DOHH2 (cell line): ENCODE results near the gene NEK10.

Source experiments
- H3F3A ChIP-seq: fragments of 200-600 bp; sonication (generic), shearing (Covaris generic); 2 replicates; pipeline ENCODE4 v1.6.0; 2016; ENCODE audit warnings: antibody characterized with exemption, mild to moderate bottlenecking; ENCODE audit not compliant: control insufficient read depth, insufficient read depth
- H3K27ac ChIP-seq: fragments of 200-600 bp; sonication (generic); 2 replicates; pipeline ENCODE4 v1.5.1; 2014; ENCODE audit warnings: low read depth, mild to moderate bottlenecking, low read length, moderate library complexity
- H3K27me3 ChIP-seq: fragments of 200-600 bp; sonication (generic); 2 replicates; pipeline ENCODE4 v1.6.1; 2014; ENCODE audit warnings: mild to moderate bottlenecking, low read length, mixed read lengths; ENCODE audit not compliant: control insufficient read depth
- H3K36me3 ChIP-seq: fragments of 200-600 bp; sonication (generic); 2 replicates; pipeline ENCODE4 v1.6.1; 2014; ENCODE audit warnings: mild to moderate bottlenecking, low read length, moderate library complexity, mixed read lengths; ENCODE audit not compliant: control insufficient read depth
- H3K4me1 ChIP-seq: fragments of 200-600 bp; sonication (generic); 2 replicates; pipeline ENCODE4 v1.6.1; 2014; ENCODE audit warnings: mild to moderate bottlenecking, low read length, mixed read lengths; ENCODE audit not compliant: control insufficient read depth
- H3K4me2 ChIP-seq: fragments of 200-600 bp; sonication (generic); 2 replicates; pipeline ENCODE4 v1.6.0; 2014; ENCODE audit warnings: mild to moderate bottlenecking, low read length, moderate library complexity
- H3K4me3 ChIP-seq: fragments of 200-600 bp; sonication (generic); 2 replicates; pipeline ENCODE4 v1.5.1; 2014; ENCODE audit warnings: mild to moderate bottlenecking, low read length, mixed read lengths
- H3K79me2 ChIP-seq: fragments of 200-600 bp; sonication (generic); 2 replicates; pipeline ENCODE4 v1.6.1; 2014; ENCODE audit warnings: mild to moderate bottlenecking, low read length, mixed read lengths; ENCODE audit not compliant: control insufficient read depth
- H3K9me2 ChIP-seq: fragments of 200-600 bp; sonication (generic); replicated peaks from 2 replicates; pipeline ENCODE4 v1.6.1; 2014; ENCODE audit warnings: mild to moderate bottlenecking, low read length, mixed read lengths; ENCODE audit not compliant: control insufficient read depth
- H3K9me3 ChIP-seq: fragments of 200-600 bp; sonication (generic); 2 replicates; pipeline ENCODE4 v1.6.1; 2014; ENCODE audit warnings: antibody characterized with exemption, low read length, mixed read lengths; ENCODE audit not compliant: control insufficient read depth, insufficient read depth
- H4K20me1 ChIP-seq: fragments of 200-600 bp; sonication (generic); 2 replicates; pipeline ENCODE4 v1.6.0; 2014; ENCODE audit warnings: low read depth, mild to moderate bottlenecking, antibody characterized with exemption, low read length, moderate library complexity; ENCODE audit not compliant: control insufficient read depth, insufficient read depth
- CTCF ChIP-seq: fragments of 200-600 bp; sonication (generic); IDR thresholded peaks from one replicate; pipeline ENCODE4 v1.5.1; 2014; ENCODE audit warnings: antibody characterized with exemption, mild to moderate bottlenecking, low read depth, low read length; ENCODE audit not compliant: poor library complexity, severe bottlenecking
- EZH2phosphoT487 ChIP-seq: fragments of 200-600 bp; sonication (generic); IDR thresholded peaks from 2 replicates; pipeline ENCODE4 v1.6.1; 2017; ENCODE audit warnings: borderline replicate concordance, mild to moderate bottlenecking, antibody characterized with exemption, low read length, moderate library complexity, mixed read lengths

Gene NEK10

GRCh38 chr3:27145719-27146118 lies 223.5 kb downstream of the NEK10 start:
- Histone ChIP-seq H3F3A (no peaks in the 10 kb centered on the region), H3K9me2 (no peaks in the 10 kb centered on the region), H3K27me3 (no peaks in the 10 kb centered on the region), H4K20me1 (no peaks in the 10 kb centered on the region), H3K27ac (no peak overlapping the region), H3K4me2 (no peak overlapping the region), H3K4me3 (no peak overlapping the region), H3K36me3 (no peaks in the 10 kb centered on the region), H3K79me2 (no peaks in the 10 kb centered on the region), H3K4me1 (no peaks in the 10 kb centered on the region), H3K9me3 (no peaks in the 10 kb centered on the region)
- TF ChIP-seq EZH2phosphoT487 (no peak), CTCF (no peak)

- Histone ChIP-seq H3K4me3 (no peak overlapping the region), H3F3A (no peaks in the 10 kb centered on the region), H3K36me3 (no peaks in the 10 kb centered on the region), H3K9me3 (no peaks in the 10 kb centered on the region), H3K27ac (no peak overlapping the region), H3K4me1 (no peaks in the 10 kb centered on the region), H3K4me2 (no peak overlapping the region), H3K27me3 (no peaks in the 10 kb centered on the region), H3K79me2 (no peaks in the 10 kb centered on the region), H4K20me1 (no peaks in the 10 kb centered on the region), H3K9me2 (no peaks in the 10 kb centered on the region)
- TF ChIP-seq CTCF: no peak
- TF ChIP-seq EZH2phosphoT487: no peak
Observed at GRCh38 chr3:27141668-27142067, 227.5 kb downstream of the NEK10 start.

GRCh38 chr3:27138562-27138961 lies 230.6 kb downstream of the NEK10 start:
- Histone ChIP-seq H3K4me3 (no peak overlapping the region), H3F3A (no peaks in the 10 kb centered on the region), H3K4me1 (no peaks in the 10 kb centered on the region), H3K79me2 (no peaks in the 10 kb centered on the region), H3K27me3 (no peaks in the 10 kb centered on the region), H3K27ac (no peak overlapping the region), H3K4me2 (no peak overlapping the region), H4K20me1 (no peaks in the 10 kb centered on the region), H3K9me3 (no peaks in the 10 kb centered on the region), H3K9me2 (no peaks in the 10 kb centered on the region), H3K36me3 (no peaks in the 10 kb centered on the region)
- TF ChIP-seq CTCF (no peak), EZH2phosphoT487 (no peak)

GRCh38 chr3:27138005-27138404 lies 231.2 kb downstream of the NEK10 start:
- Histone ChIP-seq H3K4me3 (no peak overlapping the region), H4K20me1 (no peaks in the 10 kb centered on the region), H3K27me3 (no peaks in the 10 kb centered on the region), H3K4me2 (no peak overlapping the region), H3K27ac (no peak overlapping the region), H3K4me1 (no peaks in the 10 kb centered on the region), H3K9me3 (no peaks in the 10 kb centered on the region), H3K36me3 (no peaks in the 10 kb centered on the region), H3K79me2 (no peaks in the 10 kb centered on the region), H3K9me2 (no peaks in the 10 kb centered on the region), H3F3A (no peaks in the 10 kb centered on the region)
- TF ChIP-seq EZH2phosphoT487 (no peak), CTCF (no peak)
